ENCODE results near the gene TMC8. TPM values are rescaled to one million over a fixed set of nuclear protein-coding genes. Genes with fewer than 3 reads are reported as not detected.

TMC8 gene
- total and polyA plus RNA-seq, 2 of the 8 experiments (the other 6 are each of a cell fraction or from before 2014, with no cell fraction given), result 1.00 to 2.8 TPM

- TF ChIP-seq ATF2 (IDR thresholded peaks at IDR 0.05; ENCODE audit: low read length), result no peak
- TF ChIP-seq TBP (IDR thresholded peaks at IDR 0.05; ENCODE audit: low read depth, low read length), result no peak
- no peak for TF ChIP-seq JUND (IDR thresholded peaks at IDR 0.05; ENCODE audit: low read length)
Observed at GRCh38 chr17:78118801-78119241, 11.8 kb upstream of the TMC8 start (continued).

All from H1 (cell line).